GM12878 (cell line): ENCODE data around the gene ZFP36. TPM values are rescaled to one million over a fixed set of nuclear protein-coding genes. Genes with fewer than 3 reads are reported as not detected.
A peak's percentile ranks its signal among the peaks of the same experiment; 100 is the strongest.

Experiments
- ATAC-seq: fragments of 200-7000 bp; cut with Tn5 transposase; 3 replicates; pipeline ENCODE4 v1.9.1; 2020; ENCODE audit warnings: mild to moderate bottlenecking, moderate library complexity
- BruUV-seq: library from RNA; stranded (reverse); fragments of 400-500 nt; replicated peaks from 2 replicates; lab custom pipeline; 2021; lab: Mats Ljungman, UMichigan
- CTCF ChIA-PET: fragments of 300-600 bp; sonication (Branson Sonifier 250); formaldehyde crosslinking; extraction: SDS; loops from one replicate; lab custom pipeline; 2021; ENCODE audit warnings: inconsistent platforms; lab: Yijun Ruan, JAX
- POLR2A ChIA-PET: fragments of 350-600 bp; formaldehyde crosslinking; extraction: SDS; loops from one replicate; lab custom pipeline; 2021; ENCODE audit warnings: inconsistent platforms; lab: Charles Lee
- RAD21 ChIA-PET: fragments of 300-600 bp; sonication (Branson Sonifier 250); formaldehyde crosslinking; loops from one replicate; lab custom pipeline; 2023; ENCODE audit warnings: antibody characterized with exemption; ENCODE audit not compliant: unreplicated experiment; lab: Charles Lee
- SMC1A ChIA-PET: fragments of 300-600 bp; sonication (Branson Sonifier 250); formaldehyde crosslinking; loops from one replicate; lab custom pipeline; 2023; ENCODE audit not compliant: unreplicated experiment, uncharacterized antibody; lab: Charles Lee
- DNase-seq: peaks from one replicate; pipeline ENCODE4 v3.0.0-alpha.2; 2011; ENCODE audit warnings: low read depth, low spot score
- FAIRE-seq: peaks from 3 replicates; lab custom pipeline; 2011; peaks lifted over from hg19 to GRCh38; lab: Jason Lieb, UNC
- H2AFZ ChIP-seq: 2 replicates; pipeline ENCODE4 v1.6.0; 2011; ENCODE audit warnings: low read depth, low read length, control low read depth; ENCODE audit not compliant: control insufficient read depth
- H3K27ac ChIP-seq: 2 replicates; pipeline ENCODE4 v1.5.1; 2011; ENCODE audit warnings: control low read depth; ENCODE audit not compliant: control insufficient read depth, insufficient read depth
- H3K27me3 ChIP-seq, 2 experiments: replicated peaks in 1 of 2; 2 replicates each; pipeline versions ENCODE4 v1.6.0 to v1.6.1; 2011; ENCODE audit warnings: low read length in 1 of 2; ENCODE audit not compliant: control insufficient read depth in 2 of 2, insufficient read depth in 2 of 2
- H3K36me3 ChIP-seq, 2 experiments: 2 replicates each; pipeline ENCODE4 v1.5.1; 2011; ENCODE audit warnings: low read length in 1 of 2; ENCODE audit not compliant: control insufficient read depth in 2 of 2, insufficient read depth in 2 of 2
- H3K4me1 ChIP-seq: 2 replicates; pipeline ENCODE4 v1.6.1; 2011; ENCODE audit warnings: mild to moderate bottlenecking, low read length, moderate library complexity, mixed read lengths; ENCODE audit not compliant: control insufficient read depth, insufficient read depth
- H3K4me2 ChIP-seq: 2 replicates; pipeline ENCODE4 v1.6.0; 2011; ENCODE audit warnings: control low read depth; ENCODE audit not compliant: control insufficient read depth, insufficient read depth
- H3K4me3 ChIP-seq: fragments of 200-600 bp; sonication (generic); 2 replicates; pipeline ENCODE4 v1.5.1; 2016
- H3K79me2 ChIP-seq: 2 replicates; pipeline ENCODE4 v1.6.0; 2011; ENCODE audit warnings: low read length; ENCODE audit not compliant: control insufficient read depth, insufficient read depth
- H3K9ac ChIP-seq: 2 replicates; pipeline ENCODE4 v1.8.0; 2011; ENCODE audit warnings: low read length, control low read depth, mixed read lengths; ENCODE audit not compliant: control insufficient read depth, insufficient read depth
- H3K9me3 ChIP-seq: replicated peaks from 3 replicates; pipeline ENCODE4 v1.5.1; 2011; ENCODE audit warnings: mild to moderate bottlenecking, low read length; ENCODE audit not compliant: control insufficient read depth, insufficient read depth
- H4K20me1 ChIP-seq: 2 replicates; pipeline ENCODE4 v1.6.0; 2011; ENCODE audit not compliant: control insufficient read depth, insufficient read depth
- CTCF ChIP-seq, 3 experiments: IDR thresholded peaks in 2 of 3; conservative IDR thresholded peaks in 1 of 3; 2 replicates each; pipeline ENCODE4 v1.5.1; 2011; ENCODE audit warnings: low read depth in 3 of 3, low read length in 3 of 3, mild to moderate bottlenecking in 3 of 3, control low read depth in 2 of 3, moderate library complexity in 2 of 3, inconsistent platforms in 1 of 3, mixed read lengths in 1 of 3; ENCODE audit not compliant: control insufficient read depth in 2 of 3, insufficient read depth in 1 of 3; ENCODE audit errors: extremely low read depth in 1 of 3
- EED ChIP-seq: sonication (generic); IDR thresholded peaks from 2 replicates; pipeline ENCODE4 v1.6.1; 2016; ENCODE audit warnings: antibody characterized with exemption, low read depth
- EGR1 ChIP-seq, 2 experiments: IDR thresholded peaks; 1 replicate in 1 of 2; 2 replicates in 1 of 2; pipeline ENCODE4 v1.6.1; 2011 to 2012; ENCODE audit warnings: low read depth in 2 of 2, low read length in 2 of 2, borderline replicate concordance in 1 of 2, mild to moderate bottlenecking in 1 of 2, moderate library complexity in 1 of 2
- GATAD2B ChIP-seq: fragments of 450-650 bp; conservative IDR thresholded peaks from 2 replicates; pipeline ENCODE4 v1.6.1; 2017; ENCODE audit warnings: low read depth, mild to moderate bottlenecking, moderate library complexity
- IKZF1 ChIP-seq: fragments of 450-650 bp; conservative IDR thresholded peaks from 2 replicates; pipeline ENCODE4 v1.6.1; 2017; ENCODE audit warnings: antibody characterized with exemption, mild to moderate bottlenecking
- NBN ChIP-seq: fragments of 450-650 bp; IDR thresholded peaks from 2 replicates; pipeline ENCODE4 v1.6.1; 2016
- NFXL1 ChIP-seq: fragments of 450-650 bp; IDR thresholded peaks from 2 replicates; pipeline ENCODE4 v1.6.1; 2017; ENCODE audit warnings: antibody characterized with exemption, mild to moderate bottlenecking, borderline replicate concordance
- NFYB ChIP-seq: IDR thresholded peaks from 2 replicates; pipeline ENCODE4 v1.6.1; 2011; ENCODE audit warnings: low read depth, mild to moderate bottlenecking, low read length, improper control_type of control experiment, moderate library complexity; ENCODE audit not compliant: insufficient read depth
- NR2F1 ChIP-seq: fragments of 450-650 bp; conservative IDR thresholded peaks from 2 replicates; pipeline ENCODE4 v1.6.1; 2017; ENCODE audit warnings: mild to moderate bottlenecking
- POLR2A ChIP-seq: IDR thresholded peaks from 2 replicates; pipeline ENCODE4 v1.6.1; 2011; ENCODE audit warnings: low read depth, mild to moderate bottlenecking, low read length
- RAD21 ChIP-seq: IDR thresholded peaks from 2 replicates; pipeline ENCODE4 v1.6.1; 2011; ENCODE audit warnings: mild to moderate bottlenecking, low read depth, low read length, moderate library complexity; ENCODE audit not compliant: insufficient read depth
- RB1 ChIP-seq: fragments of 450-650 bp; formaldehyde crosslinking; IDR thresholded peaks from 2 replicates; pipeline ENCODE4 v1.6.1; 2017; ENCODE audit warnings: mild to moderate bottlenecking, borderline replicate concordance
- SPI1 ChIP-seq: IDR thresholded peaks from 2 replicates; pipeline ENCODE4 v1.6.1; 2011; ENCODE audit warnings: low read depth, mild to moderate bottlenecking, low read length, moderate library complexity, borderline replicate concordance; ENCODE audit not compliant: insufficient read depth
- TBL1XR1 ChIP-seq: IDR thresholded peaks from 2 replicates; pipeline ENCODE4 v1.6.1; 2012; ENCODE audit warnings: low read depth, low read length, improper control_type of control experiment
- ZNF217 ChIP-seq: fragments of 450-650 bp; IDR thresholded peaks from 2 replicates; pipeline ENCODE4 v1.6.1; 2017; ENCODE audit warnings: antibody characterized with exemption, mild to moderate bottlenecking
- WGBS: methylation state at CpG from one replicate; pipeline ENCODE4 v1.1.6; 2016; ENCODE audit warnings: low lambda C conversion rate; ENCODE audit not compliant: insufficient replicate concordance, insufficient coverage; ENCODE audit errors: missing lambda C conversion rate; 5-methylcytosine and 5-hydroxymethylcytosine counted together
- in situ Hi-C: fragments of 300-500 bp; cut with MboI; formaldehyde crosslinking; loops from 9 replicates; pipeline ENCODE4 v1.14.3; 2018; ENCODE audit warnings: mixed read lengths
- intact Hi-C: fragments of 100-400 bp; cut with micrococcal nuclease; formaldehyde crosslinking; loops from one replicate; pipeline ENCODE4 v1.14.2; 2022; ENCODE audit not compliant: unreplicated experiment
- polyA plus RNA-seq, 11 experiments: library from polyadenylated mRNA; depleted of rRNA in 4 of 11; unstranded in 6 of 11; stranded (reverse) in 5 of 11; fragments of >200 nt; fragmentation: Nextera tagmentation in 4 of 11; fragmentation: Illumina TruSeq in 1 of 11; extraction: Ambion mirVana in 4 of 11; extraction: Trizol in 1 of 11; gene quantifications; 1 replicate in 1 of 11; 2 replicates in 10 of 11; pipeline versions ENCODE4 v1.2.1 to v1.2.3, GENCODE V29; 2011 to 2016; ENCODE audit warnings: inconsistent platforms in 2 of 11, missing spikeins in 2 of 11, low read depth in 1 of 11
- total RNA-seq, 4 experiments: library from RNA; depleted of rRNA in 3 of 4; stranded (reverse); fragments of >200 nt in 3 of 4; fragmentation: Illumina TruSeq in 1 of 4; extraction: Trizol in 1 of 4; gene quantifications; 2 replicates each; pipeline versions ENCODE4 v1.2.1 to v1.2.3, GENCODE V29; 2013 to 2021
- TF ChIP-seq, protein P1 (sequence below): fragments of 450-650 bp; IDR thresholded peaks from 2 replicates; pipeline ENCODE4 v1.6.1; 2016; ENCODE audit warnings: mild to moderate bottlenecking
- TF ChIP-seq, protein P2 (sequence below): fragments of 450-650 bp; IDR thresholded peaks from 2 replicates; pipeline ENCODE4 v1.6.1; 2017; ENCODE audit warnings: low read depth, mild to moderate bottlenecking, moderate library complexity

Gene ZFP36
- total and polyA plus RNA-seq, 10 of the 15 experiments (the other 5 are each of a cell fraction or from before 2014, with no cell fraction given): 5.3 to 55.0 (median 18.1) TPM

DNA sequence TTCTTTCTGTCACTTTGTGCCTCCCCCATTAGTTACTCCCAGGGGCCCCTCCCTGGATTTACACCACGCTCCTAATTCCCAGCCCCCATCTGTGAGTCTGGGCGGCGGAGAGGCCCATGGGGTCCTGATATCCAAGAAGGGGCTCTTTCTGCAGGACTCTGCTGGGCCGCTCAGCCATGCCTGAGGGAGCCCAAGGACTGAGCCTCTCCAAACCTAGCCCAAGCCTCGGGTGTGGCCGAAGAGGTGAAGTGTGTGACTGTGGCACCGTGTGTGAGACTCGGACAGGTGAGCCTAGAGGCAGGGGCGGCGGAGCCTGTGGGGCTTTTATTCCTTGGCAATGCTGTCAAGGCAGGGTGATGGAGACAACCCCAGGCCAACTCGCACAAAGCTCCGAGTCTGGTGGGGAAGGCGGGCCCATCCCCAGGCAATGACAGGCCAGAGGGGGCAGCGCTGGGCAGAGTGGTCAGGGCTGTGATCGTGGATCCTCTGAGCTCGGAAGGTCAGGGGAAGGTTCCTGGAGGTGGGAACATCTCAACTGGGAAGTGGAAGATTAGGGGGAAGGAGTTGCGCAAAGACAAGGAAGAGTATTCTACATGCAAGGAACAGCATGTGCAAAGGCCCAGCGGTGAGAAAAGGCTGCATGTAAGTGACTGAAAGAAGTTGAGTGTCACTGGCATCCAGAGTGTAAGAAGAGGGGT is 7.4 kb downstream of the ZFP36 start:
- Histone ChIP-seq H2AFZ (no peak overlapping the region), H3K4me3 (peak overlapping the region; percentile 98), H3K27me3 (no peaks in the 10 kb centered on the region), H3K36me3 (peaks cover 6% of the 10 kb centered on the region in 2 experiments; a peak in 3 of 4 replicates), H3K9ac (peak overlapping the region; percentile 99), H4K20me1 (no peaks in the 10 kb centered on the region), H3K27ac (peak overlapping the region; percentile 93), H3K4me2 (peak overlapping the region; percentile 25)
- intact Hi-C loops: loop anchor here (2.0 to 10.0 kb wide), 4 partner anchors 17 to 382 kb away; partner anchors contain the start of genes EID2B and FBXO27
- ATAC-seq (no peak), DNase-seq (no peak), FAIRE-seq (peak; percentile 54)
- in situ Hi-C loops: loop anchor here (5.0 kb wide), 1 partner anchor 292 kb away; no protein-coding TSS in a partner anchor
- BruUV-seq: no TSS peak
- CTCF ChIA-PET: interaction anchor here (0.5 to 1.7 kb wide), 11 partner anchors 9 to 258 kb away, joined by 3 to 11 read pairs (median 3); partner anchors contain the start of gene RPS16
- SMC1A ChIA-PET: interaction anchor here (1.1 to 1.6 kb wide), 7 partner anchors 10 to 258 kb away, joined by 3 to 6 read pairs (median 4); partner anchors contain the start of gene RPS16
- peak; percentile 35; the same call in 1 of the 2 replicates for TF ChIP-seq EED
- TF ChIP-seq POLR2A: 0 out of 2 replicates have a peak, but pooled peaks have one; percentile 11
- no peak for TF ChIP-seq EGR1 (IDR thresholded peaks at IDR 0.05; ENCODE audit: borderline replicate concordance in 1 of 2, low read depth in 2 of 2, low read length in 2 of 2)
- peak; percentile 18 to 33 (median 21); a peak in 2 of 6 replicates for TF ChIP-seq CTCF (IDR thresholded peaks at IDR 0.05 in 2 of 3, conservative IDR thresholded peaks at IDR 0.05 in 1 of 3; ENCODE audit: control insufficient read depth in 2 of 3, extremely low read depth in 1 of 3, insufficient read depth in 1 of 3, low read depth in 3 of 3, low read length in 3 of 3)
- 0 out of 2 replicates have a peak, but pooled peaks have one; percentile 9 for TF ChIP-seq RAD21
- TF ChIP-seq SPI1: no peak
- TF ChIP-seq IKZF1: 0 out of 2 replicates have a peak, but pooled peaks have one; percentile 20
- TF ChIP-seq NBN: peak; percentile 25; the same call in 1 of the 2 replicates
- TF ChIP-seq GATAD2B: 0 out of 2 replicates have a peak, but pooled peaks have one; percentile 12
- TF ChIP-seq, protein P1, sequence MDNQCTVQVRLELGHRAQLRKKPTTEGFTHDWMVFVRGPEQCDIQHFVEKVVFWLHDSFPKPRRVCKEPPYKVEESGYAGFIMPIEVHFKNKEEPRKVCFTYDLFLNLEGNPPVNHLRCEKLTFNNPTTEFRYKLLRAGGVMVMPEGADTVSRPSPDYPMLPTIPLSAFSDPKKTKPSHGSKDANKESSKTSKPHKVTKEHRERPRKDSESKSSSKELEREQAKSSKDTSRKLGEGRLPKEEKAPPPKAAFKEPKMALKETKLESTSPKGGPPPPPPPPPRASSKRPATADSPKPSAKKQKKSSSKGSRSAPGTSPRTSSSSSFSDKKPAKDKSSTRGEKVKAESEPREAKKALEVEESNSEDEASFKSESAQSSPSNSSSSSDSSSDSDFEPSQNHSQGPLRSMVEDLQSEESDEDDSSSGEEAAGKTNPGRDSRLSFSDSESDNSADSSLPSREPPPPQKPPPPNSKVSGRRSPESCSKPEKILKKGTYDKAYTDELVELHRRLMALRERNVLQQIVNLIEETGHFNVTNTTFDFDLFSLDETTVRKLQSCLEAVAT: peak; percentile 88
- 0 out of 2 replicates have a peak, but pooled peaks have one; percentile 16 for TF ChIP-seq NR2F1
- TF ChIP-seq RB1: no peak
- TF ChIP-seq, protein P2, sequence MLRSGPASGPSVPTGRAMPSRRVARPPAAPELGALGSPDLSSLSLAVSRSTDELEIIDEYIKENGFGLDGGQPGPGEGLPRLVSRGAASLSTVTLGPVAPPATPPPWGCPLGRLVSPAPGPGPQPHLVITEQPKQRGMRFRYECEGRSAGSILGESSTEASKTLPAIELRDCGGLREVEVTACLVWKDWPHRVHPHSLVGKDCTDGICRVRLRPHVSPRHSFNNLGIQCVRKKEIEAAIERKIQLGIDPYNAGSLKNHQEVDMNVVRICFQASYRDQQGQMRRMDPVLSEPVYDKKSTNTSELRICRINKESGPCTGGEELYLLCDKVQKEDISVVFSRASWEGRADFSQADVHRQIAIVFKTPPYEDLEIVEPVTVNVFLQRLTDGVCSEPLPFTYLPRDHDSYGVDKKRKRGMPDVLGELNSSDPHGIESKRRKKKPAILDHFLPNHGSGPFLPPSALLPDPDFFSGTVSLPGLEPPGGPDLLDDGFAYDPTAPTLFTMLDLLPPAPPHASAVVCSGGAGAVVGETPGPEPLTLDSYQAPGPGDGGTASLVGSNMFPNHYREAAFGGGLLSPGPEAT: 0 out of 2 replicates have a peak, but pooled peaks have one; percentile 8
- no peak for TF ChIP-seq ZNF217
- no peak for TF ChIP-seq TBL1XR1
- no peak for TF ChIP-seq NFYB
- TF ChIP-seq NFXL1: no peak
- TF ChIP-seq, all 136 proteins: peak for 10
- Histone ChIP-seq H3K79me2 (peaks cover 40% of the 10 kb centered on the region), H3K9me3 (no peaks in the 10 kb centered on the region), H3K4me1 (peaks cover 15% of the 10 kb centered on the region)
- ChIA-PET RAD21 (interaction anchor here (0.5 to 1.5 kb wide), 7 partner anchors 13 to 89 kb away, joined by 3 to 6 read pairs (median 4); partner anchors contain the start of genes GMFG, MED29, PAF1 and RPS16), POLR2A (interaction anchor here (0.8 to 2.3 kb wide), 5 partner anchors 9 to 125 kb away, joined by 3 to 6 read pairs (median 3); no protein-coding TSS in a partner anchor)
- WGBS: 21% methylated on average over 18 of the region's 18 CpGs
